Activated T-cell treated with anti-CD3 and anti-CD28 coated beads, Interleukin-2, amount 50 U/mL, for 4 hours (primary cell): ENCODE results near the gene MARVELD2. TPM values are rescaled to one million over a fixed set of nuclear protein-coding genes. Genes with fewer than 3 reads are reported as not detected.

Source experiments
- ATAC-seq, 2 donors: fragments of 200-7000 bp; cut with Tn5 transposase; one replicate each; pipeline ENCODE4 v1.10.0; 2021
- DNase-seq: peaks from one replicate; pipeline ENCODE4 v3.0.0-alpha.2; 2020
- H3K27me3 Mint-ChIP-seq: one replicate; pipeline ENCODE4 v1.8.0; 2021; ENCODE audit warnings: low read depth, mixed read lengths
- H3K36me3 Mint-ChIP-seq: one replicate; pipeline ENCODE4 v1.8.0; 2022; ENCODE audit warnings: mixed read lengths; ENCODE audit not compliant: insufficient read depth
- H3K4me1 Mint-ChIP-seq: one replicate; pipeline ENCODE4 v1.8.0; 2021; ENCODE audit warnings: low read depth, mixed read lengths
- H3K4me3 Mint-ChIP-seq: one replicate; pipeline ENCODE4 v1.8.0; 2021; ENCODE audit warnings: mild to moderate bottlenecking, moderate library complexity, mixed read lengths
- H3K9me3 Mint-ChIP-seq: one replicate; pipeline ENCODE4 v1.8.0; 2021; ENCODE audit warnings: mixed read lengths
- total RNA-seq, 3 donors: library from RNA; stranded (reverse); gene quantifications; one replicate each; pipeline ENCODE4 v1.2.1, GENCODE V29; 2021

MARVELD2 gene
- total RNA-seq, 3 donors from 2014 or later: 0.46 to 0.53 (median 0.48) TPM

- Mint-ChIP-seq H3K4me1 (peaks cover 11% of the 10 kb centered on the region), H3K9me3 (no peaks in the 10 kb centered on the region), H3K36me3 (no peaks in the 10 kb centered on the region), H3K27me3 (peaks cover 57% of the 10 kb centered on the region), H3K4me3 (peak overlapping the region; percentile 70)
- ATAC-seq: peak; percentile 41 to 54
- no peak for DNase-seq
Measured at GRCh38 chr5:69493396-69494133, 78.6 kb downstream of the MARVELD2 start.

Other genes starting within 250 kb of the MARVELD2 start
- 10 to 100 TPM; 19.3 to 25.6 (median 20.0) TPM for gene CCNB1, start 248.0 kb upstream of the MARVELD2 start, total RNA-seq
- 10 to 100 TPM; 36.1 to 44.2 (median 41.6) TPM for gene CENPH, start 225.5 kb upstream of the MARVELD2 start, total RNA-seq
- 10 to 100 TPM; 39.9 to 52.4 (median 48.5) TPM for gene CDK7, start 180.2 kb upstream of the MARVELD2 start, total RNA-seq
- 1 to 10 TPM; 6.3 to 7.9 (median 7.2) TPM for gene CCDC125, start 82.3 kb upstream of the MARVELD2 start, total RNA-seq
- 100 to 1,000 TPM; 126 to 145 (median 135) TPM for gene AK6, start 45.6 kb upstream of the MARVELD2 start, total RNA-seq
- 100 to 1,000 TPM in 1 of 3 donors, 10 to 100 TPM in 2; 78.7 to 111 (median 91.4) TPM for gene TAF9, start 45.6 kb upstream of the MARVELD2 start, total RNA-seq
- gene RAD17, start 45.3 kb upstream of the MARVELD2 start, total RNA-seq: 10 to 100 TPM; 19.9 to 25.1 (median 24.7) TPM
- 1 to 10 TPM in 1 of 3 donors, under 1 TPM in 2; 0.08 to 1.4 (median 0.90) TPM for gene OCLN, start 77.7 kb downstream of the MARVELD2 start, total RNA-seq
- gene GTF2H2C, start 145.1 kb downstream of the MARVELD2 start, total RNA-seq: 100 to 1,000 TPM in 1 of 3 donors, 10 to 100 TPM in 2; 67.8 to 108 (median 94.3) TPM